AG08395 (cell line): ENCODE data around the gene XRCC3.
"Not testable (repeated sequence)": the region's sequence is repeated elsewhere in the genome, so short reads cannot be mapped to it uniquely, and the experiment has no call there.

Experiments used
- DNase-seq: peaks from one replicate; pipeline ENCODE4 v3.0.0; 2012; ENCODE audit warnings: mixed read lengths, low spot score

Gene XRCC3

DNA sequence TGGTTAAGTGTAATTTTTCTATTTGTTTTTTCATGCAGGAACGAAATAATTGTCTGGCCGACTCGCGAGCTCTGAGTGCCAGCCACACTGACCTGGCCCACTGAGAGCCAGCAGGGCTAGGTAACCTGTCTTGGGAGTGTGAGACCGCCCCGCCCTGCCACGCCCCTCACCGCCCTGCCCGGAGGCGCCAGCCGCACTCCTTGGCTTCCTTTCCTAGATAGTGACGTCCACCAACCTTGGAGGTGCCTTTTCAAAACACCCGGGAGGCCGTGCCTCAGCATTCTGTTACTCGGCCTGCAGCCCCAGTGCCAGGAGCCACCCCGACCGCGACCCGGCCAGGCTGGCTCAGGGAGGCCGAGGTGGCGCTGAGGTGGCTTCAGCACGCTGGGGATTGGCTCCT is 21.7 kb downstream of the XRCC3 start:
- no peak for DNase-seq

DNA sequence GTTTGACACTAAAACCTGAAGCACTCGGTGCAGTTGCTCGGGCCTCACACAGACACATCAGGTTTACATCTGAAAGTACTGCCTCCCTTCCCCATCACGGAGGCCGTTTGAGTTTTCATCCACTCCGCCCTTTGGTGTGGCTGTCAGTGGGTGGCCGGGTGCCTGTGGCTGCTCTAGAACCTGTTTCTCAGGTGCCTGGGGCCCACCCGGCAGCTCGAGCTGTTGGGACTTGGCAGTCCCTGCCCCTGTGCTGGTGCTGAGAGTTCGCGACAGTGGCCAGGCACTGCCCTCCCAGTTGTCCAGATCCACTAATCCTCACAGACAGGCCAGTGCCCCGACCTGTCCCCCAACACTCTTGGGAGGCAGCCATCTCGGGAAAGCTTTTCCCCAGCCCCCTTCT is 22.4 kb downstream of the XRCC3 start:
- DNase-seq, result no peak

DNA sequence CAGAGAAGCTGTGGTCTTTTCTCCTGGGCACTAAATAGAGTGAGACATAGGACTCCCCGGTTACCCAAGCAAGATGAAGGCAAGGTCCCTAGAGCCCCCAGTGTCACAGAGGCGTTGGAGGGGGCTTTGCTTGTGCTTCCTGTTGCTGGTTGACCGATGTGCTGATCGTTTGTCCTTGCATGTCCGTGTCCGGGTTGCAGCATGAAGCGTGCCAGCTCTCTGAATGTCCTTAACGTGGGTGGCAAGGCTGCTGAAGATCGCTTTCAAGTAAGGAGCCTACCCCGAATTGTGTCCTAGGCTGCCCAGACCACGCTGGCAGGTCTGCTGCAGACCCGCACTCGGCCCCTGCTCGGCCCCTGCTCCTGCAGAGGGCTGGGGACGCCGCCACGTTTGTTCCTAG is 23.1 kb downstream of the XRCC3 start:
- no peak for DNase-seq

DNA sequence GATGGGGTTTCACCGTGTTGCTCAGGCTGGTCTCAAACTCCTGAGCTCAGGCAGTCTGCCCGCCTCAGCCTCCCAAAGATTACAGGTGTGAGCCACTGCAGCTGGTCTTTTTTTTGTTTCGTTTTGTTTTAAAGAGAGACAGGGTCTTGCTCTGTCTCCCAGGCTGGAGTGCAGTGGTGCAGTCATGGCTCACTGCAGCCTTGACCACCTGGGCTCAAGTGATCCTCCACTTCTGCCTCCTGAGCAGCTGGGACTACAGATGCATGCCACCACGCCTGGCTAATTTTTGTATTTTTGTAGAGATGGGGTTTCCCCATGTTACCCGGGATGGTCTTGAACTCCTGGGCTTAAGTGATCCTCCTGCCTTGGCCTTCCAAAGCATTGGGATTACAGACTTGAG is 23.6 kb downstream of the XRCC3 start:
- not testable (repeated sequence) for DNase-seq

DNA sequence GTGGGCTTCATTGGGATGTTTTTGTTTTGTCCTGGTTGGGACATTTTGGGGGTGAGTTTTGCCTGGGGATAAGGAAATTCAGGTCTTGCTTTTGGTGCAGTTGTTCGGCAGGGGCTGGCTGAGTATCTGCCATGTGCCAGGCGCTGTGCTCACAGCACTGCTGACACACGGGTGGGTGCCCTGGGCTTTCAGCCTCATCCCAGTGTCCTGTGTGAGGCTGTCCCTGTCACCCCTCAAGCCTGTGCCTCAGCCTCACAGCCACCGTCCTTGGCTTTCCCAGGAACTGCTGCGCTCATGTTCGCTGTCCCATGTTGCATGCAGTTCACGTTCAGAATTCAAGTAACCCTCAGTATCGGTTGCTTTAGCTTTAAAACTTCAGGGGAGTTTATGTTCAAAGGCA is 24.9 kb downstream of the XRCC3 start:
- no peak for DNase-seq

DNA sequence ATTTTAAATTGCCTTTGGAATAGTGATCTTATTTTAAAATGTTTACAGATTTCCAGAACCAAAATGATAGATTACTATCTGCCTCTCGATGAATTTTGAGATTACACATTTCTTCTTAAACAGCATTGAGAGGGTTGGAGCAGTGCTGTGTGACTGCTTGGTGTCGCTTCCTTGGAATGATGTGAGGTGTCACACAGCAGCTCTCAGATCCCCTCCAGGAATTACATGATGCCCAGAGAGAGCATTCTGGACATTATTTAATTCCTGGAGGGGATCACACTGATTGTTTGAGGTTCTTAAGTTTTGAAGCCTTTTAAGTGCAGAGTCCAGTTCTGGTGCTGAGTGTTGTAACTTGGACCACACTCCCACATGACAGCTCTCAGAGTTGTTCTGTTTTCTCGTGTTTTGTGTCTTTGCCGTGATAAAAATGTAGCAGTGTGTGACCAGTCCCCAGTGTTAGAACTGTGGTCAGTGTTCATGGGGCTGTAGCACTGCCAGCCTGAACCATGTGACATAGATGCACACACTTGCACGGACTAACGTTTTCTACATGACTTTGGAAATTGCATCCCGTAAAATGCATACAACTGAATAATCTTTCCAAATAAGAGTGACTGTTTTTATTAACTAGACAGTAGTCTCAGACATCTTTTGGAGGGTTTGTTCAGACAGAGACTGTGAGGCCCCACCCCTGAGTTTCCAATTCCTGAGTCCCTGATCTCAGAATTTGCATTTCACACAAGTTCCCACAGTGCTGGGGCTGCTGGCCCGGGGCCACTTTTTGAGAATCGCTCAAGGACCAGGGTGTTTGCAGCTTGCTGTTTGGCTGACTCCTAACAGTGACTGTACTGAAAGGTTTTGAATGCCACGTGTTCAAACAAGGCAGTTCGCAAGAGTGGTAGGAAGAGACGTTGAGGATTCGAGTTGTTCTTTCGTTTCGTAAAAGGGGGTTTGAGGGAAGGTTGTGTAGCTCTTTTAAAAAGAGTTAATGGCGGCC is 26.0 kb downstream of the XRCC3 start:
- DNase-seq, result peak; percentile 53

DNA sequence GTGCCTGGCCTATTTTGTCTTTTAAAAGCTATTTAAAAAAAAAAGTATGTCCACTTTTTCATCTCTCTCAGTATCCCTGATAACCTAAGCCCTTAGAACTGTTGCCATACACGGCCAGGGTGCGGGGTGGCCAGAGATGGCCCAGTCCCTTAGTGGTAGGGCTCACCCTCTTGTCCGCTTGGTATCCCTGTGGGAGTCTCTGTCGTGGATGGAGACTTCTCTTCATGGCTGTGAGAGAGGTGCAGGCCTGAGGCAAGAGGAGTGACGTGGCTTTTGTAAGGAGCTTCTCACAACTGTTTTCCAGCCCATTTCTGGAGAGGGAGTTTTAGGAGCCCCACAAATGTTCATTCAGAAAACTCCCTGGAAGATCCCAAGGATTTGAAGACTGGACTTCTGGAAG is 26.8 kb downstream of the XRCC3 start:
- no peak for DNase-seq

DNA sequence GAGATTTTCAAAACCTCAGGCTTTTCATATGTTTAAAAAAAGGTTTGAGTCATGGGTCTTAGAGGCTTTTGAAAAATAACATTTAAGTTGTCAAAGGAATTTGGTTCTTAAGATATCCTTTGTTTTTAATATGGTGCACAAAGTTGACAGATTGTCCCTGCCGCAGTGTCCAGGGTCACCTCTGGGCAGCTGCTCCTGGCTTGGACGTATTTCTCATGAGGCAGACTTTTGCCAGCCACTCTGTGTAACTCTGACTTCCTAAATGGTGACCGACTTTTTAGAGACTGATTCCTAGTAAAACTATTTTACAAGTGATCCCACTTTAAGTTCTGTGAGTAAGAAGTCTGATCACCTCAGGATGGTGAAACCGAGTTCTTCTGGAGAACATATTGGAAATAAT is 27.5 kb downstream of the XRCC3 start:
- no peak for DNase-seq

DNA sequence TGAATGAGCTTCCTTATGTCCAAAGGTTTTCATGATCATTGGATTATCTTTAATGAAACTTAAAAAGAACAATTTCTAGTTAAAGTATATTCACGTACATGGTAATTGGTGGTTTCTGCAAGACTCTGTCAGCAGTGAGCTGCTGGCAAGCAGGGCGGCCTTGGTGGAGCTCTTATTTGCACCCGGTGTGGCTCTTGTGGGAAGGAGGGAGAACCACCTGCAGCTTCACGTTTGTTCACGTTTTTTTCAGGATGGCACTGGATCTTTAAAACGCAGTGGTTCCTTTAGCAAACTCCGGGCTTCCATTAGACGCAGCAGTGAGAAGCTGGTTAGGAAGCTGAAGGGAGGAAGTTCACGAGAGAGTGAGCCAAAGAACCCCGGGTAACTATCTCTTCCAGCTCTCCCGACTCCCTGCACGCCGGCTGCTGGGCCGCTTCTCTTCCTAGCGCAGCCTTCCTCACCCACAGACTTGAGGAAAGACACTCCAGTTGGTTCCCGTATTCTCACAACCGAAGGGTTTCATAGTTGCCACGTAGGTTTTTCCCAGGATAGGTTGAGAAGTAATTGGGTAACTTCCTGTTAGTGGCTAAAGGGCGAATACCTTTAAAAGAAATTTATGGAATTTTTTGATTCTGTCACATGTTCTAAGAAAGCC is 28.3 kb downstream of the XRCC3 start:
- no peak for DNase-seq

DNA sequence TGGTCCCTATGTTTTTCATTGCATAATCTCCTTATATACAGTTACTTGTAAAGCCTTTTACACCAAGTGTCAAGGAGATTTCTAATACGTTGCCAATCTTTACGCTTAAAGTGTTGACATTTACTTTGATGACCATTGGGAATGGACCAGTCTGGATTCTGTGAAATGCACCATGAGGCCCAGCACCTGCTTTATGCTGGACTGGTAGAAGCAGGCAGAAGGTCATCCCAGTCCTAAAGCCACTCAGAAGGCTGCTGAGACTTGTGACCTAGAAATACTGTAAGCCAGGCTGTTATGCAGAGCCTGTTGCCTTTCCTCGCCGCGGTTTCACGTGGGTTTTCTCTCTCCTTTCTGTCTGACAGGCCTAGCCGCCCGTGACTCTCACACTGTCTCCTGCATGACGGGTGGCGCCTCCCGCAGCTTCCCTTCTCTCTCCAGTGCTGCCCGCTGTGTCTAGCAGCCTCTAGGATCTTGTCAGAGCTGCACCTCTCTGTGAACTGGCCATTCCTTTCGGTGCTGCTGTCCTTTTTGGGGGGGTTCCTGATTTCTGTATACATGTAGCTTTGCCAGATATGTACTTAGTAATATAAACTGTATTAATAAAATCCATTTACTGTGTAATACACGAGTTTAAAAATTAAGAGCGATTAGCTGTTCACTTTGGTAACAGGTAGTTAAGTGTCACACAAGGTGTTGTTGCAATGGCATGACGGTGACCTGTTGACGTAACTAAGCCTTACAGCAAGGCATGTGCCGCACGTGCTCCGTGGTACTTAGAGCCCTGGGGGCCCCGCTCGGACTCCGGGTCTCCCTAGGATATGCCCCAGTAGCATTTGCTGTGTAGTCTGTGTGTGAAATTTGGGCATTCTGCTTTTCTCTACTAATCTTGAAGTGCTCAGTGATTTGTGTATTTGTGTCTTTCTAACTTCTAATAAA is 29.7 kb downstream of the XRCC3 start:
- DNase-seq, result no peak

DNA sequence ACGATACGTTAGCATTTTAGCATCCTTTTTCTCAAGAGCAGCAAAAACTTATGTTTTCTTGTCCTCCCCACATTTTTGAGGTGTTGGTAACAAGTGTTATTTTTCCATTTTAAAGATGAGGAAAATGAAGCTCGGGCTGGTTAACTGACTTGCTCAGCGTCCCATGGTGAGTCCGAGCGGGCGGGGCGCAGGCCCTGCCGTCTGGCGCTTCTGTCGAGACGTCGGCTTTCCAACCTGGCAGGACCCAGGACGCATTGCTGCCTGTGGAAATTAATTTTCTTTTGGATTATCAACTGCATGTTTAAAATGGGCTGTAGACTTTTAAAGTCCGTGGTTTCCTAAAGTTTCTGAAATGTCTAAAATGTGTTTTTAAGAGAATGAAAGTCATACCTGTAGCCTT is 30.4 kb downstream of the XRCC3 start:
- no peak for DNase-seq

DNA sequence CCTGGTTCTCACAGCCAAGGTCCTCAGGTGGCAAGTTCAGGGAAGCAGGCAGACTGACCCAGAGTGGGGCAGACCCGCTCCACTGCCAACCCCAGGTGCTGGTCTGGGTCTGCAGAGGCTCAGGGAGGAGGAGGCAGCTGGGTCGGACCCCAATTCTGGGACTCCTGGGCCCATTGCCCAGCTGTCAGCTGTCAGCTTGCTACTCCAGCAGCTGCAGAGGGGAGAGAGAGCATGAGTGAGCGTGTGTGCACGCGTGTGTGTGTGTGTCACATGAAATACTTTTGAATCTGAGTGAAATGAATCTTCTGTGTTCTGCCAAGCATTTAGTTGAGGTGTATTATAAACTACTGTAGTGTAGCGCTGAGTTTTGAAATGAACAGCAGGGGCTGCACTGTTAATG is 30.8 kb downstream of the XRCC3 start:
- no peak for DNase-seq

DNA sequence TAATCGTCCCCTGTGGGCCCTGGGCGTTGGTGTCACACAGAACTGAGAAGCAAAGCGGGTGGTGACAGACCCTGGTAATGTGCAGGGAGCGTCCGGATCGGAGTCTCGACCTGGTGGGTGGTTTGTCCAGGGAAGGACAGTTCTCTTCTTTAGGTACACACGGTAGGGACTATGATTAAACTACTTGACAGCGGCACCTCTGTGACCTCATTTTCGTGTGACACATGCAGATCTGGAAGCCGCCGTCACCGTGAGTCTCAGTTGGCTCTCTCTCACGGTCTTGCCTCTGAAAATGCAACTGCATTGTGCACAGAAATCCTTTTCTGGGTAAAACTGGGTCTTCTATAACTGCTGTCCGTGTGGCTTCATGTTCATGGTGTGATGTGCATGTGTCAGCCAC is 32.1 kb downstream of the XRCC3 start:
- no peak for DNase-seq

DNA sequence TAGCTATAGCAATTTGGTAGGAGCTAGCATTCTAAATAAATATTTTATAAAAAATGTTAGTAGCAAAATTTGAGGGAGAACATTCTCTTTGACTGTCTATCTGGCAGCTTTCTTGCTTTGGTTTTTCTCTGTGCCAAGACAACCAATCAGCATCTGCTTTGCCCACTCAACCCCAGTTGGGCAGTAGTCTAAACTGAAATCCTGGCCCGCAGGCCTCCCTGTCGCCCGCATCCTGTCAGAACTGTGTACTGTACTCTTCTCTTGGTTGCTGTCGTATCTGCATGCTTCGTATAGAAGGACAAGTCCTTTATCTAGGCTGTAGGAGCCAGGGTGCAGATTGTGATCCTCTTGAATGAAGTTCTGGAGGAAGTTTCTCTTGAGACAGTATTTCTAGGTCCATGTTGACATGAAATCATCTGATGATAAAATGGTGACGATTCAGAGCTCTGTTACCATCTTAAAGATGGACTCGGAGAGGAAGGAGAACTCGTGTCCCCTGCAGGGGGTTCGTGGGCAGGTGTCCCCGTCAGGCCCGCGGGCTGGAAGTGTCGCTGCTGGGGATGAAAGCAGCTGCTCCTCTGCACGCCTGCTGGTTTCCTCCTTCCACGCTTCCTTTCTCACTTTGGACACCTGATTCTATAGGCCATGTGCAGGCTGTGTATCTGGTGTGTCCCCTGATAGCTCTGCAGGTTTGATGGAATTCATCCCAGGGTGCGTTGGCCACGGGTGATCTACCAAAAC is 34.6 kb downstream of the XRCC3 start:
- DNase-seq, result no peak

DNA sequence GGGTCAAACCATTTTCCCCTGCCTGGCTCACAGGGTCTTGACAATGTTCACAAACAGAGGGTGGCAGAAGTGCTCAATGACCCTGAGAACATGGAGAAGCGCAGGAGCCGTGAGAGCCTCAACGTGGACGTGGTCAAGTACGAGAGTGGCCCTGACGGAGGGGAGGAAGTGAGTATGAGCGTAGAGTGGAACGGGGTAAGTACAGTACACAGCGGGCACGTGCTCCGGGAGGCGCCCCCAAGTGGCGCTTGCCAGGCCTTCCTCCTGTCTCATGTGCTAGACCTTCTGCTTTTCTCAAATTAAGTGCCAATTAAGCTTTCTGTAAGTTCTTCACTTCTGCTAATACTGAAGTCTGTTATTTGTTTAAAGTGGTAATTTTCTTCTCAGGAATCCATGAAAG is 35.9 kb downstream of the XRCC3 start:
- DNase-seq, result peak; percentile 59

DNA sequence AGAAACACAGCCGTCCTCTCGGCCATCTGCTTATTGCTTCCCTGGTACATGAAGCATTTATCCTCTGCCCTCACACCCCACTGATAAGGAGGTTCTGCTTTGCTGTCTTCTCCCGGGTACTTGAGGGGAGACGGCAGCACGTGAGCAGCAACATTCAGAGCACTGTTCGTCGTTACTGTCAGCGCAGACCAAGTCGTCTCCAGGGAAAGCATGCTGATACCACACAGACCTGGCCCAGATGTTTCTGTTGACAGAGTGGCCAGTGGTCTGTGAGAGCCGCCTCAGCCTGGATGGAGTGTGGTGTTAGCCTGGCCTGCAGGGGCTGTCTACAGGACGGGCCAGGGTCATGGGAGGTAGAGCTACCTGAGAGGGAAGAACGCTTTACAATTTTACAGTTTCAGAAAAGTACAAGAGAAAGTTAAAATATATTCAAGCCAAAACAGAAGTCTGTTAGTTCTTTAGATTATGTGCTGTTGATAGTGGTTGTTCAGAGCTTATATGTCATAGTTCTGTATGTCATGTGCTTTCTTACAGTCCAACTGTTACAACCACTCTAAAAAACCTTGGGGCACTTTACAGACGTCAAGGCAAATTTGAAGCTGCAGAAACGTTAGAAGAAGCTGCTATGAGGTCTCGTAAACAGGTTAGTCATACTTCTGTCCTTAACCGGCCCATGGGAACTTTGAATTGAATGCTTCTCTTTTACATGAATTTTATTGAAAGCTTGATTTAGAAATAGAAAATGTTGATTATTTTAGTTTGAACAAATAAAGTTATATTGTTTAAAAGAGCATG is 38.2 kb downstream of the XRCC3 start:
- no peak for DNase-seq

DNA sequence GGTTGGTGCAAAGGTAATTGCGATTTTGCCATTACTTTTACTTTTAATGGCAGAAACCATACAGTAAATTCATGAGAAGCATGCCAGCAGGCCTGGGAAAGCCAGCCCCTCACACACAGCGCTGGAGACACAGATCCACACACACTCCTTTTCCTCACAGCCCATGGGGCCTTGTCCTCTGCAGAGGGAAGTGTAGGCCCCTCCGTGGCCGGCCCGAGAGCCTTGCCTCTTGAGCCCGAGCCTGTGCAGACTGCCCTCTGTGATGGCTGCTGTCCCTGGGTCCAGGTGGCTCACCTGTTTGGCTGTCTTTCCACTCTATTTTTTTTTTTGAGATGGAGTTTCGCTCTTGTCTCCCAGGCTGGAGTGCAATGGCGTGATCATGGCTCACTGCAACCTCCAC is 39.3 kb downstream of the XRCC3 start:
- no peak for DNase-seq

DNA sequence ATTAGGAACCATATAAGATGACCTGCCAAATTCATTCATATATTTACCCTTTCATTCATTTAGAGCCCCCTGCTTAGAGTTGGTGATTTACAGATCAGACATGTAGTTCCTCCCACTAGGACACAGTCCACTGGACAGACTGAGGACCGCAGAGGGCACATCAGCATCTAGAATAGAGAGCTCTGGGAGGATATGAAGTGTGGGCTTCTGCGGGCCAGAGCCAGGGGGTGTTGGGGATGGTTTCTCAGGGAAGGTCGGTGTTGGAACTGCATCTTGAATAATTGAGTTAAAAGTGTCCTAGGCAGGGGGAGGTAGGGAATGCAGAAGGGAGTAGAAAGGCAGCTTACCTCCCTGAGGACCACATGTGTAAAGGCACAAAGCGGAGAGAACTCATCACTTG is 43.3 kb downstream of the XRCC3 start:
- no peak for DNase-seq

DNA sequence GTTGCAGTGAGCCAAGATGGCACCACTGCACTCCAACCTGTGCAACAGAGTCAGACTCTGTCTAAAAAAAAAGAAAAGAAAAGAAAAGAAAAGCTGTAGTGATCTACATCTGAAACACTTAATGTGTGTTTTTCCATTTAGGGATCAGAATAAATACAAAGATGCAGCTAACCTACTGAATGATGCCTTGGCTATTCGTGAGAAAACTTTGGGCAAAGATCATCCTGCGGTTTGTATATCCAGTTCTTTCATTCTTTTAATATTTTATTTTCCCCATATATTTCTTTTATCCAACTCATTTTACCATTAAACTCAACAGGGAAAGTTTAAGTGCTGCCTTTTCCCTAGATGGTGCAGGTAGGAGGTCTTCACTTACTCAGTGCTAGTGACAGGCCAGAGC is 45.9 kb downstream of the XRCC3 start:
- no peak for DNase-seq

DNA sequence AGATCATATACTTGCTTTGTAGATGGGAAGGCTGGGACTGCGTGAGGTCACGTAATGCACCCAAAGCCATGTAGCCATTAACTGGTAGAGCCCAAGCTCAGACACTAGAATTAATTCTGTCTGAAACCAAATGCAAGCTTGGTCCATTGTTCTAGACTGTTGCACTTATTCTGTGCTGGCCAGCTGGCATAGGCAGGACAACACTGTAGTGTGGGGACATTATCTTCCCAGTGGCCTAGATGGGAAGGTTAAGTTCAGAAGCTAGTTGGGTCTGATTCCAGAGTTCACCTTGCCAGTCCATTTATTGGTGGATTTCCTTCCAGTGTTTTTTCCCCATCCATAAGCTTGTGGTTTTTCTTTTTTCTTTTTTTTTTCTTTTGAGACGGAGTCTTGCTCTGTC is 47.1 kb downstream of the XRCC3 start:
- no peak for DNase-seq

DNA sequence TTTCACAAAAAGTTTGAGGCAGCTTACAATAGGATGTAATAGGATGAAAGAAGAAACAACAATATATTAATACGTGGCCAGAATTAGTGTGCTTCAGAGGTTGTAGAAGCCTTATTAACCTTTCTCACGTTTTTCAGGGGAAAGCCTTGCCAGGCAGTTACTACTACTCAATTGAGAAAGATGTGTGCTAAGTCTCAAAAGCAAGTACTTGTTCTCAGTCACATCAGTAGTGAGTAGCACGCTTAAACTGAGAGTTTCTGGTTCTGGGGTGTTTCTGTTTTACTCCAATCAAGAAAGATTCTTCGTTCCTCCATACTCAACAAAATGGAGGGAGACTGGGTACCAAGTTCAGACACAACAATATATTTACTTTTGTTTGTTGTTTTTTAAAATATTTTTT is 47.6 kb downstream of the XRCC3 start:
- no peak for DNase-seq
